Muscle of leg (tissue), 11 donors: ENCODE results near the gene TRIP4. TPM values are rescaled to one million over a fixed set of nuclear protein-coding genes. Genes with fewer than 3 reads are reported as not detected.

Experiments
- DNase-seq: peaks from one replicate; pipeline ENCODE4 v3.0.0; 2013
- H3K27ac ChIP-seq: one replicate; pipeline ENCODE4 v1.5.1; 2013; ENCODE audit warnings: mild to moderate bottlenecking, low read length, control low read depth
- H3K27me3 ChIP-seq: one replicate; pipeline ENCODE4 v1.6.1; 2013; ENCODE audit warnings: low read length; ENCODE audit not compliant: control insufficient read depth, insufficient read depth
- H3K36me3 ChIP-seq: one replicate; pipeline ENCODE4 v1.6.1; 2013; ENCODE audit warnings: low read length; ENCODE audit not compliant: control insufficient read depth, insufficient read depth
- H3K4me1 ChIP-seq: one replicate; pipeline ENCODE4 v1.6.1; 2013; ENCODE audit warnings: low read length; ENCODE audit not compliant: control insufficient read depth, insufficient read depth
- H3K4me3 ChIP-seq: one replicate; pipeline ENCODE4 v1.5.1; 2013; ENCODE audit warnings: low read length, control low read depth
- H3K9me3 ChIP-seq: replicated peaks from 2 replicates; pipeline ENCODE4 v1.6.1; 2013; ENCODE audit warnings: low read depth, low read length; ENCODE audit not compliant: control insufficient read depth
- WGBS: methylation state at CpG from one replicate; pipeline ENCODE4 v1.1.5; 2013; ENCODE audit warnings: missing lambda C conversion rate; ENCODE audit not compliant: insufficient coverage; 5-methylcytosine and 5-hydroxymethylcytosine counted together
- polyA plus RNA-seq, 8 donors: library from polyadenylated mRNA; unstranded; fragments of 120-200 nt; gene quantifications; one replicate each; pipeline versions ENCODE4 v1.2.1 to v1.2.3, GENCODE V29; 2013; ENCODE audit warnings: inconsistent platforms in 1 of 8, low replicate concordance in 1 of 8; ENCODE audit not compliant: insufficient read length in 8 of 8, insufficient read depth in 1 of 8
- total RNA-seq: library from RNA; stranded (reverse); fragments of 120-200 nt; gene quantifications from one replicate; pipeline ENCODE4 v1.2.4, GENCODE V29; 2013

Gene TRIP4
- total and polyA plus RNA-seq, 9 donors: 15.8 to 28.0 (median 26.8) TPM

DNA sequence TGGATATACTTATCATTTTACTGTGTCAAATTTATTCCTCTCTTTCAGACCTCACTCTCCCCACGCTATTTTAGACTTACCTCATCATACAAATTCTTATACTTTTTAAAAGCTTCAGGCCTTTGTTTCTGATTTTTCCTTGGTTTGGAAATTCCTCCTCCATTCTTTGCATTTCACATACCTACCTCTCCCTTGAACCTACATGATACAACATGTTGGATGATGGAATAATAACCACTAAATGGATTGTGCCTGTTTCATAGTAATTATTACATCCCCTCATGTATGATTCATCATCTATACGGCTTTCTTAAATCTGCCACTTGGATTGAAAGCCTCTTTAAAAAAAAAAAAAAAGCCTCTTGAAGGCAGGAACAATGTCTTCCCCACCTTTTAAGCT, 24.6 kb downstream of the TRIP4 start:
- H3K4me1 ChIP-seq: no peaks in the 10 kb centered on the region
- peaks cover 55% of the 10 kb centered on the region for H3K36me3 ChIP-seq
- no CpG with 5 or more reads among the region's 2 CpGs for WGBS
- H3K27me3 ChIP-seq: no peaks in the 10 kb centered on the region
- H3K9me3 ChIP-seq: no peaks in the 10 kb centered on the region
- H3K4me3 ChIP-seq: no peak overlapping the region
- no peak overlapping the region for H3K27ac ChIP-seq
- no peak for DNase-seq

- no peak overlapping the region for H3K4me3 ChIP-seq
- H3K9me3 ChIP-seq: no peaks in the 10 kb centered on the region
- no peaks in the 10 kb centered on the region for H3K4me1 ChIP-seq
- H3K36me3 ChIP-seq: peaks cover 50% of the 10 kb centered on the region
- WGBS: no CpG with 5 or more reads among the region's 2 CpGs
- H3K27ac ChIP-seq: no peak overlapping the region
- no peak for DNase-seq
- H3K27me3 ChIP-seq: no peaks in the 10 kb centered on the region
These were observed 35.1 kb downstream of the TRIP4 start for GRCh38 chr15:64422697-64423096.

DNA sequence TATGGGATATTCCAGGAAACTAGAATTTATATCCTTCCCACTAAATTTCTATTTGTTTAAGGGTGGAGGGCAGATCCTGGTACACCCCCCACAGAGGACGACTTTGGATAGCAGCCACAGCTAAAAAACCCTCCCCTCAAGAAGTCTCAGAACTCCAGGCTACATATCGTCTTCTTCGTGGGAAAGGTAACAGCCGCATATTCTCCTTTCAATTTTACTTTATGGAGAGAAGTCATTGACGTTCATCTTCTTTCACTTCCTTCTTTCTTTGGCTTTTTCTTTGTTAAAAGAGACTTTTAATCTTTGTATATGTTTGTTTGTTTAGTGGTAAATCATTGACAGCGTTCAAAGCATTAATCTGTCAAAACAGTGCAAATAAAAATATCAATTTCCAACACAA, 36.3 kb downstream of the TRIP4 start:
- no CpG with 5 or more reads among the region's 6 CpGs for WGBS
- Histone ChIP-seq H3K4me1 (no peaks in the 10 kb centered on the region), H3K27me3 (no peaks in the 10 kb centered on the region), H3K4me3 (no peak overlapping the region), H3K9me3 (no peaks in the 10 kb centered on the region), H3K36me3 (peaks cover 49% of the 10 kb centered on the region), H3K27ac (no peak overlapping the region)
- no peak for DNase-seq

- Histone ChIP-seq H3K27ac (no peak overlapping the region), H3K36me3 (peaks cover 44% of the 10 kb centered on the region)
These were observed 37.6 kb downstream of the TRIP4 start for GRCh38 chr15:64425221-64425620.

GRCh38 chr15:64426845-64427465, 39.3 kb downstream of the TRIP4 start:
- H3K27me3 ChIP-seq: no peaks in the 10 kb centered on the region
- peak; percentile 53 for DNase-seq
- no peak overlapping the region for H3K4me3 ChIP-seq
- H3K4me1 ChIP-seq: no peaks in the 10 kb centered on the region
- WGBS: no CpG with 5 or more reads among the region's 7 CpGs
- H3K9me3 ChIP-seq: no peaks in the 10 kb centered on the region
- H3K27ac ChIP-seq: no peak overlapping the region
- peaks cover 37% of the 10 kb centered on the region for H3K36me3 ChIP-seq

More at GRCh38 chr15:64425221-64425620, 37.6 kb downstream of the TRIP4 start:
- peak; percentile 61 for DNase-seq
- Histone ChIP-seq H3K9me3 (no peaks in the 10 kb centered on the region), H3K27me3 (no peaks in the 10 kb centered on the region), H3K4me1 (no peaks in the 10 kb centered on the region), H3K4me3 (no peak overlapping the region)
- 80% methylated on average over 1 of the region's 3 CpGs for WGBS

DNA sequence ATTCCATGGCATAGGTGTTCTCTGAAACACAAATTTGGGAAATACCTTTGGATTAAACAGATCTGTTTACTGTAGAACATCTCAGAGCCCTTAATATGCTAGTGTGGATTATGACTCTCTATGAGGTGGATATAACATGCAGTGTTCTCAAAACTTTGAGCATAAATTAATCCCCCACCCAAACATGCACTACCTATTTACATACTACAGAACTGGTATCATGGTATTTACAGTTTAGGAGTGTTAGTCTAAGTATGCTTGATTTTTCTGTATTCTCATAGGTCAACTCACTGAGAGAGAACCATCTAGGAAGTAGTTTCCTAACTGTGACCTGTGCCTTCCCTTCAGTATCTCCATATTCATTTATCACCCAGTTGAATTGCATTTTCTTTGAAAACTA, 41.8 kb downstream of the TRIP4 start:
- H3K4me3 ChIP-seq: no peak overlapping the region
- no peaks in the 10 kb centered on the region for H3K4me1 ChIP-seq
- no peak overlapping the region for H3K27ac ChIP-seq
- H3K36me3 ChIP-seq: peaks cover 28% of the 10 kb centered on the region
- H3K27me3 ChIP-seq: no peaks in the 10 kb centered on the region
- H3K9me3 ChIP-seq: no peaks in the 10 kb centered on the region
- DNase-seq: no peak

DNA sequence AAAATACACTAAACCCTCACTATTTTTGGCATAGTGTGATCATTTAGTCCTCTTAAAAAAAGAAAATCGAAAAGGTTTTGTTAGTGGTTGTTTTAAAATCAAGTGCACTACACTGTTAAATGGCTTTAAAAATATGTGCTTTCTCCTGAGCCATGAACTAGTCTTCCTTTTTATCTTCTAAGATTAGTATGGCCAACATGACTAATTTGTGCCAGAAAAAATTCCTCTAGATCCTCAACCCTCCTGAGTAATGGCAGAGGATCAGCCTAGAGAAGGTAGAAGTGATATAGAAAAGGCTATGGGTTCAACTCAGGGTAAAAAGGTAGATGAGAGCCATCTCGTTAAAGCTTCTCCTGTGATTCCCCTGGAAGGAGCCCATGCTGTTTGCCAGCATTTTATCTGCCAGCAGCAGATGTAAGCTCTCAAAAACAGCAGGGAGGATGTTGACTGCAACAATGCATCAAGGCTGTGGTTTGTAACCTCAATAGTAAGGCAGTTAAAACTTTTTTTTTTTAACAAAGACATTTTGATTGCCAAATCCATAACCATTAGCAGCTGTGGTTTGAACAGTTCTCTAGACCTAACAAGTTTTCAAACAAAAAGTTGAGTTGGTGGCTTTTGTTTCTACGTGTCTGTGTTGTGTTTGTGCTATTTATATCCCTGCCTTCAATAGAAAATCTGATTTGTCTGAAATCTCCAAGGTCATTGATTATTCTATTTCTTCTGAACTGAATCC, 42.5 kb downstream of the TRIP4 start:
- peak overlapping the region; percentile 71 for H3K27ac ChIP-seq
- no peaks in the 10 kb centered on the region for H3K4me1 ChIP-seq
- no peaks in the 10 kb centered on the region for H3K27me3 ChIP-seq
- no peak overlapping the region for H3K4me3 ChIP-seq
- no peaks in the 10 kb centered on the region for H3K9me3 ChIP-seq
- peaks cover 27% of the 10 kb centered on the region for H3K36me3 ChIP-seq
- peak; percentile 91 for DNase-seq
- WGBS: 0% methylated on average over 1 of the region's 3 CpGs

GRCh38 chr15:64437982-64438381, 50.3 kb downstream of the TRIP4 start:
- H3K9me3 ChIP-seq: no peaks in the 10 kb centered on the region
- H3K36me3 ChIP-seq: peaks cover 10% of the 10 kb centered on the region
- H3K4me3 ChIP-seq: no peak overlapping the region
- no peaks in the 10 kb centered on the region for H3K4me1 ChIP-seq
- no peaks in the 10 kb centered on the region for H3K27me3 ChIP-seq
- DNase-seq: no peak
- WGBS: no CpG with 5 or more reads among the region's 1 CpG
- no peak overlapping the region for H3K27ac ChIP-seq

DNA sequence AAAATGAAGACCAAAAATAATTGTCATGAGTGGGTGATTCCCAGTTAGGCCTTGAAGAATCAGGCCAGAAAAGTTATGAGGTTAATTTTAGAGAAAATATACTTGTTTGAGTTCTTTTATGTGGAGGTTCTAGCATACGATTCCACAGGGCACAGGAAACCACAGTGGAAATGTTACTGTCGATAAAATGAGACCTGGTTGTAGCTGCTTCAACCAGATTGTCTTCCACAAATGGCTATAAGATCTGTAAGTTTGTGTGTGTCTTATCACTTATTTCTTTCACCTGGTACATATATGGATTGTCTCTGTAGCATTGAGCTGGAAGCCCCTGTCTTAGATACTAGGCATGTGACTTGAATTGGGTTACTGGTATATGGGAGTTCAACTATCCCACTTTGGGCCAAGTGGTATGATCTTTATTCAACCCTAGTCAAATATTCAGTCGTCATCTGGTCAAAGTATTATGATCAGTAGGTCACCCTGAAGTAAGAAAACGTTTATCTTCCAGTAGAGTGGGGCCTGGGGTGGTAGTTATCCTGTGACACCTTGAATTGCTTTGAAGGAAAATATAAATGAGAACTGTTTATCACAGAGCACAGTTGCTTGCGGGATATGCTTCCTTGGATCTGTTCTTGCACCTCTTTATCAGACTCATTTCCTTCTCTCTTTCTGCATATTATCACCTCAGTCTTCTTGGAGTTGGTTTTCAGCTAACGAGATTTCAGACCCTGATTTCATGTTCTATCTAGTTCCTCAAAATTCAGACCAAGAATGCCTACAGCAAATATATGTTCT, 51.2 kb downstream of the TRIP4 start:
- Histone ChIP-seq H3K9me3 (no peaks in the 10 kb centered on the region), H3K4me1 (no peaks in the 10 kb centered on the region), H3K36me3 (peaks cover 10% of the 10 kb centered on the region), H3K27me3 (no peaks in the 10 kb centered on the region), H3K4me3 (no peak overlapping the region), H3K27ac (no peak overlapping the region)
- DNase-seq: no peak
- no CpG with 5 or more reads among the region's 6 CpGs for WGBS

- DNase-seq: no peak
- WGBS: 98% methylated on average over 3 of the region's 3 CpGs
- Histone ChIP-seq H3K27me3 (no peaks in the 10 kb centered on the region), H3K9me3 (no peaks in the 10 kb centered on the region), H3K4me3 (no peak overlapping the region), H3K4me1 (no peaks in the 10 kb centered on the region), H3K27ac (no peak overlapping the region), H3K36me3 (peaks cover 7% of the 10 kb centered on the region)
These were observed 54.2 kb downstream of the TRIP4 start for GRCh38 chr15:64441852-64442251.
